Fibroblast of skin of back (primary cell): ENCODE results near the gene MEIS2.

Experiments
- DNase-seq: peaks from one replicate; pipeline ENCODE4 v3.0.0-alpha.2; 2013

MEIS2 gene

DNA sequence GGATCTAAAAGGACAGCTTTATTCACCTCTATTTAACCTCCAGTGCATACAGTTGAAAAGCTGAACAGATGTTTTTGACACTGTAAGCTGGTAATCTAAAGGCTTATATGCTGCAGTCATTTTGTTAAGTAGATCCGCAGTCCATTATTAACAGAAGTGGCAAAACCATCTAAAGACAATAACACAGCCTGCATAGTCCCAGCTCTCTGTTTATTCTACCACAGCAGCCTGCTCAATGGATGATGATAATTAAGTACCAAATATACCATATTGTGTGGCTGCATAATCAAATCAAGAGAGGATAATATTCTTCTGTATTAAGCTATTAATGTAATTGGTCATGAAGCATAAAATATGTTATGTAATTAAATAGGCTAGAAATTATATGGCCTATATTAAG, 207.1 kb downstream of the MEIS2 start:
- no peak for DNase-seq

- DNase-seq, result peak; percentile 18
Observed at GRCh38 chr15:36888011-36888992, 212.0 kb downstream of the MEIS2 start.

DNA sequence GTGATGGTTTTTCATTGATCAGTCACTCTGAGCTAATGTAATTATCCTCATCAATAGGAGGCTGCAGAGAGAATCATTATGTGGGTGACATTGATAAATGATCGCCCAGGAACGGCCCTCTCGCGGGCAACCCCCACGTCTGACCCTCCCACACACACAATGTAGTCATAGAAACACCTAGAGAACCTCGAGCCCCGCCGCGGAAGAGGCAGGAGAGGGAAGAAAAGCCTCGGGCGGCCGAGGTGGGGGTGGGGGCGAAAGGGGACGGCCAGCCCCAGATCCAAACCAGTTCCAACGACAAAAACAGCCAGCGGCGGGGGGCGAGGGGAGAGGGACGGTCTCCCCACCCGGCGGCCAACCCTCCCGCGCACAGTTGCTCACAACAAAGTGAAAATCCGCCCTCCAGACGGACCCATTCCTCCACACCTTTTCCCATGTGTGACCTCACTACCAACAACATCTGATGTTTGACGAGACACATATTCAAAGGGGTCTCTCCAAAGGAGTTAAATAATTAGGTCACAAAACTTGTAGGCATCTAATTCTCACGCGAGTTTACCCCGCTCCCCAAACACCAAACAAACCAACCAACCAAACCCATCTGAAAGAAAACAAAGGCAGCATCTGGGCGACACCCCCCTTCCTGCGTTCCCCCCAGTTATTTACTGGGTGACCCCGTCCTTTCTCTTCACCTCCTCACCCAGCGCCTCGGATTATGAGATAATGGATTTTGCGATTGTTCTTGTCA, 213.0 kb downstream of the MEIS2 start:
- no peak for DNase-seq

- DNase-seq, result no peak
Observed at GRCh38 chr15:36886701-36887100, 213.6 kb downstream of the MEIS2 start.

GRCh38 chr15:36886191-36886590, 214.2 kb downstream of the MEIS2 start:
- no peak for DNase-seq

DNA sequence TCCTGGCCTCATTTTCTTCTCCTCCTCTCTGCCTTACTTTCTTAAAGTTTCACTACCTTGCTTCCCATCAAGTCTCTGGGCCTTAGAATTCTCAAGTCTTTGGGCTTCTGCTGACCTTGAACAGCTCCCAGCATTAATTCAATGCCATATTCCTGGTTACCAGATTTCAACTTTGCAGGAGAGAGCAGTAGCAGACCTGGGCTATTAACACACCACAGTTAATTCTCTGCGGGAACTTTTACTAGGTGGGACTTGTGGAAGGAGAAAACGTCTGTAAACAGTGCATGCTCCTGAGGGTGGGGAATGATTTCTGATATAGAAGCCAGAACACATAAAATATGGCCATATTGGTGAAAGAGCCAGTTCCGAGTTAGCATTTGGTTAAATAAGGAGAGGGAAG, 214.6 kb downstream of the MEIS2 start:
- no peak for DNase-seq

GRCh38 chr15:36884936-36885635, 215.3 kb downstream of the MEIS2 start:
- no peak for DNase-seq

GRCh38 chr15:36884518-36884875, 215.9 kb downstream of the MEIS2 start:
- no peak for DNase-seq

DNA sequence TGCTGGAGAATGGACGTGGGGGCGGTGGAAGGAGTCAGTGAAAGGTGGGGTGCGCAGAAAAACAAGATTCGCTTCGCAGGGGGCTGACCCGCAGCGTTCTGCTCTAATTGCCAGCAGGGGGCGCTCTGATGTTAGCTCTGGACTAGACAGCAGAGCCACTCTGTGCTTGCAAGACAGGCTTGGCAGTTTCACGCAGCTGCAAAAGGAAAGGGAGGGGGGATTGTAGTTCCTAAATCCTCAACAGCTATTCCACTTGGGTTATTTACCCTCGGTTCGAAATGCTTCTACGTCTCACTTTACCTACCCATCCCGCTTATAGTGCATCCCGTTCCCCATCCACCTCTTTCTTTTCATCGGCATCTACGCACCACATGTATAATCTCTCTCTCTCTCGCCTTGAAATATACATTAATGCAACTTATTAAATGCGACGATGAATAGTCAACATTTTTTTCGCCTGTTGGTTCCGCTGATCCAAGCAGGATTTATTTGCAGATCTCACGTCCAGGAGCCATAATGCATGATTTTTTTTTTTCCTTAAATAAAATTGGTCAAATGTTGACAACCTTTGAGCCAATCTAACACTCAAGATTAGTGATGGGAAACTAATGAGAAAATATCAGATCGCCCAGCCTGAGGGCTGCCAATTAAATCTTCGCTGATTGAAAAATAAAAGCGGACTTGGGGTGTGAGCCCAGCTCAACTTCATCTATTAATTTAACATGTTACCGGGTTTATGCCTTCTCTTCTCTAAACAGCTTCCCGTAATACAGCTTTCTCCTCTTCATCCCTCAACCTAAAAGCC, 216.4 kb downstream of the MEIS2 start:
- DNase-seq, result peak; percentile 81

- no peak for DNase-seq
Observed at GRCh38 chr15:36882487-36883131, 217.7 kb downstream of the MEIS2 start.

- no peak for DNase-seq
Observed at GRCh38 chr15:36882056-36882455, 218.3 kb downstream of the MEIS2 start.

DNA sequence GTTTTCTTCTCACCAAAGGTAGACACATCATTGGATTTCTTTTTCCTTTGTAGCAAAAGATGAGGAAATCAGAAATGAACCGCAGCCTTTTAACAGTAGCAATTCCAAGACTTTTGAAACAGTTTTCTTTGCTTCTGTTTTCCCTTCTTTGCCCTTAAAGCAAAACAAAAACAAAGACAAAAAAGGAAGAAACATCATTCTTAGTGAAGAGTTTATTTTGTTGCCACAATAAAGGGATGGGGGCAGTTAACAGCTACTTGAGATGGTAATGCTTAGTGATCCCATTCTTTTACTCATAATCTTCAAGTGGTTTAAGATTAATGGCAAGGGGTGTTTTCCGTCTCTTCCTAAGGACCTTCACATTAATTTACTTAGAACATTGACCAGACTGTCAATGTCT, 218.8 kb downstream of the MEIS2 start:
- no peak for DNase-seq

- DNase-seq, result no peak
Observed at GRCh38 chr15:36880913-36881460, 219.4 kb downstream of the MEIS2 start.

- no peak for DNase-seq
Observed at GRCh38 chr15:36880224-36880912, 220.0 kb downstream of the MEIS2 start.

- DNase-seq, result no peak
Observed at GRCh38 chr15:36879568-36880222, 220.7 kb downstream of the MEIS2 start.

DNA sequence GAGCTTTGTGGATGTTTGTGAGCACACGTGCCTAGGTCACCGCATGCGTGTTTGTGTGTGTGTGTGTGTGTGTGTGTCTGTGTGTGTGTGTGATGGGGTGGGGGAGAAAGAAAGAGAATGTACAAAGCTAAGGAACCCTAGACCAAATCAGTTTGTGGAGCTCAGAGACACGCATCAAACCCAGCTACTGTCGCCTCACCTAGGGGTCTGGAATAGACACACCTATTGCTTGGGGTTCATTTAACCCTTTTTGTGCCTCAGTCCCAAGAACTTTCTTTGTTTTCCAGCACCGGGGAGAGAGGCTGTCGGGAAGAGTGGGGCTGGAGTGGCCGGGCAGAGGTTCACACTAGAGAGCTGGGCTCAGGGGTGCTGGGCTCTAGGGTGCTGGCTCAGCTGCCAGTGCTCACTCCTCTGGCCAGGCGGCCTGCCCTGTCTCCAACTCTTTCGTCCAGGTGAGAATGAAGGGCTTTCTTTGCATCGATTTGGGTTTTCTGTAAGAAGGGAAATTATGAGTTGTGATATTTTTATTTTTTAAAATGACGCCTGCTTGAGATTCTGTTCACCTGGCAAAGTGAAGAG, 221.6 kb downstream of the MEIS2 start:
- no peak for DNase-seq

GRCh38 chr15:36877796-36878683, 222.3 kb downstream of the MEIS2 start:
- no peak for DNase-seq

- DNase-seq, result no peak
Observed at GRCh38 chr15:36877294-36877693, 223.1 kb downstream of the MEIS2 start.
